ENCODE data around the gene ATP12A. TPM values are rescaled to one million over a fixed set of nuclear protein-coding genes. Genes with fewer than 3 reads are reported as not detected.
A peak's percentile ranks its signal among the peaks of the same experiment; 100 is the strongest.

Gene ATP12A
- total RNA-seq, 1 experiment from 2014 or later: not detected

GRCh38 chr13:24671386-24672113 lies 8.7 kb upstream of the ATP12A start:
- ChIA-PET CTCF (interaction anchor here (0.7 kb wide), 2 partner anchors 10 to 59 kb away, joined by 4 to 7 read pairs; no protein-coding TSS in a partner anchor), POLR2A (no interaction called here)
- ATAC-seq (peak; percentile 90), DNase-seq (ENCODE audit: low read depth, low spot score) (no peak)
- Histone ChIP-seq H3K9me3 (ENCODE audit: control insufficient read depth, insufficient read depth, low read depth, low read length) (no peaks in the 10 kb centered on the region), H3K36me3 (ENCODE audit: control insufficient read depth, insufficient read depth, low read length) (no peaks in the 10 kb centered on the region), H3K27me3 (ENCODE audit: control insufficient read depth, insufficient read depth, low read length) (no peaks in the 10 kb centered on the region), H3K4me1 (ENCODE audit: control insufficient read depth, insufficient read depth, low read length) (peaks cover 6% of the 10 kb centered on the region; the same call in 1 of the 2 replicates), H3K4me3 (ENCODE audit: low read depth in 2 of 2, low read length in 2 of 2) (no peak overlapping the region), H3K27ac (ENCODE audit: low read length) (no peak overlapping the region)
- in situ Hi-C loops (cut with HindIII; ENCODE audit: low pct_unique_long_range_greater_than_20kb, low sequenced_read_pairs): no loop called here
- TF ChIP-seq, protein P1, sequence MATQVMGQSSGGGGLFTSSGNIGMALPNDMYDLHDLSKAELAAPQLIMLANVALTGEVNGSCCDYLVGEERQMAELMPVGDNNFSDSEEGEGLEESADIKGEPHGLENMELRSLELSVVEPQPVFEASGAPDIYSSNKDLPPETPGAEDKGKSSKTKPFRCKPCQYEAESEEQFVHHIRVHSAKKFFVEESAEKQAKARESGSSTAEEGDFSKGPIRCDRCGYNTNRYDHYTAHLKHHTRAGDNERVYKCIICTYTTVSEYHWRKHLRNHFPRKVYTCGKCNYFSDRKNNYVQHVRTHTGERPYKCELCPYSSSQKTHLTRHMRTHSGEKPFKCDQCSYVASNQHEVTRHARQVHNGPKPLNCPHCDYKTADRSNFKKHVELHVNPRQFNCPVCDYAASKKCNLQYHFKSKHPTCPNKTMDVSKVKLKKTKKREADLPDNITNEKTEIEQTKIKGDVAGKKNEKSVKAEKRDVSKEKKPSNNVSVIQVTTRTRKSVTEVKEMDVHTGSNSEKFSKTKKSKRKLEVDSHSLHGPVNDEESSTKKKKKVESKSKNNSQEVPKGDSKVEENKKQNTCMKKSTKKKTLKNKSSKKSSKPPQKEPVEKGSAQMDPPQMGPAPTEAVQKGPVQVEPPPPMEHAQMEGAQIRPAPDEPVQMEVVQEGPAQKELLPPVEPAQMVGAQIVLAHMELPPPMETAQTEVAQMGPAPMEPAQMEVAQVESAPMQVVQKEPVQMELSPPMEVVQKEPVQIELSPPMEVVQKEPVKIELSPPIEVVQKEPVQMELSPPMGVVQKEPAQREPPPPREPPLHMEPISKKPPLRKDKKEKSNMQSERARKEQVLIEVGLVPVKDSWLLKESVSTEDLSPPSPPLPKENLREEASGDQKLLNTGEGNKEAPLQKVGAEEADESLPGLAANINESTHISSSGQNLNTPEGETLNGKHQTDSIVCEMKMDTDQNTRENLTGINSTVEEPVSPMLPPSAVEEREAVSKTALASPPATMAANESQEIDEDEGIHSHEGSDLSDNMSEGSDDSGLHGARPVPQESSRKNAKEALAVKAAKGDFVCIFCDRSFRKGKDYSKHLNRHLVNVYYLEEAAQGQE (IDR thresholded peaks at IDR 0.05; ENCODE audit: insufficient read depth in 1 of 2, low read depth in 2 of 2, low read length in 1 of 2): no peak
- TF ChIP-seq, protein P2, sequence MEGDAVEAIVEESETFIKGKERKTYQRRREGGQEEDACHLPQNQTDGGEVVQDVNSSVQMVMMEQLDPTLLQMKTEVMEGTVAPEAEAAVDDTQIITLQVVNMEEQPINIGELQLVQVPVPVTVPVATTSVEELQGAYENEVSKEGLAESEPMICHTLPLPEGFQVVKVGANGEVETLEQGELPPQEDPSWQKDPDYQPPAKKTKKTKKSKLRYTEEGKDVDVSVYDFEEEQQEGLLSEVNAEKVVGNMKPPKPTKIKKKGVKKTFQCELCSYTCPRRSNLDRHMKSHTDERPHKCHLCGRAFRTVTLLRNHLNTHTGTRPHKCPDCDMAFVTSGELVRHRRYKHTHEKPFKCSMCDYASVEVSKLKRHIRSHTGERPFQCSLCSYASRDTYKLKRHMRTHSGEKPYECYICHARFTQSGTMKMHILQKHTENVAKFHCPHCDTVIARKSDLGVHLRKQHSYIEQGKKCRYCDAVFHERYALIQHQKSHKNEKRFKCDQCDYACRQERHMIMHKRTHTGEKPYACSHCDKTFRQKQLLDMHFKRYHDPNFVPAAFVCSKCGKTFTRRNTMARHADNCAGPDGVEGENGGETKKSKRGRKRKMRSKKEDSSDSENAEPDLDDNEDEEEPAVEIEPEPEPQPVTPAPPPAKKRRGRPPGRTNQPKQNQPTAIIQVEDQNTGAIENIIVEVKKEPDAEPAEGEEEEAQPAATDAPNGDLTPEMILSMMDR (IDR thresholded peaks at IDR 0.05): peak; percentile 78
- no TSS peak for BruUV-seq (replicated peaks)
- intact Hi-C loops (cut with micrococcal nuclease; ENCODE audit: unreplicated experiment): loop anchor here (1.0 kb wide), 1 partner anchor 91 kb away; no protein-coding TSS in a partner anchor

- Histone ChIP-seq H3K9me3 (ENCODE audit: control insufficient read depth, insufficient read depth, low read depth, low read length) (no peaks in the 10 kb centered on the region), H3K4me1 (ENCODE audit: control insufficient read depth, insufficient read depth, low read length) (peaks cover 6% of the 10 kb centered on the region; the same call in 1 of the 2 replicates), H3K36me3 (ENCODE audit: control insufficient read depth, insufficient read depth, low read length) (no peaks in the 10 kb centered on the region), H3K4me3 (ENCODE audit: low read depth in 2 of 2, low read length in 2 of 2) (no peak overlapping the region), H3K27me3 (ENCODE audit: control insufficient read depth, insufficient read depth, low read length) (no peaks in the 10 kb centered on the region), H3K27ac (ENCODE audit: low read length) (no peak overlapping the region)
- BruUV-seq (replicated peaks): no TSS peak
- in situ Hi-C loops (cut with HindIII; ENCODE audit: low pct_unique_long_range_greater_than_20kb, low sequenced_read_pairs): no loop called here
- TF ChIP-seq, protein P2 (IDR thresholded peaks at IDR 0.05): no peak
- TF ChIP-seq SIN3A (IDR thresholded peaks at IDR 0.05; ENCODE audit: borderline replicate concordance, insufficient read depth, low read depth, low read length) (no peak), POLR2AphosphoS5 (IDR thresholded peaks at IDR 0.05; ENCODE audit: low read depth, low read length) (no peak), TCF7L2 (IDR thresholded peaks at IDR 0.05; ENCODE audit: low read depth, low read length) (no peak)
- TF ChIP-seq, protein P1 (IDR thresholded peaks at IDR 0.05; ENCODE audit: insufficient read depth in 1 of 2, low read depth in 2 of 2, low read length in 1 of 2): no peak
- ATAC-seq (no peak), DNase-seq (ENCODE audit: low read depth, low spot score) (no peak)
- ChIA-PET POLR2A (no interaction called here), CTCF (interaction anchor here (0.7 kb wide), 2 partner anchors 9 to 60 kb away, joined by 4 to 7 read pairs; no protein-coding TSS in a partner anchor)
- intact Hi-C loops (cut with micrococcal nuclease; ENCODE audit: unreplicated experiment): no loop called here
Measured at GRCh38 chr13:24672141-24673132, 7.8 kb upstream of the ATP12A start.
